ENCODE measurements around the gene P3R3URF.

The P3R3URF gene

DNA sequence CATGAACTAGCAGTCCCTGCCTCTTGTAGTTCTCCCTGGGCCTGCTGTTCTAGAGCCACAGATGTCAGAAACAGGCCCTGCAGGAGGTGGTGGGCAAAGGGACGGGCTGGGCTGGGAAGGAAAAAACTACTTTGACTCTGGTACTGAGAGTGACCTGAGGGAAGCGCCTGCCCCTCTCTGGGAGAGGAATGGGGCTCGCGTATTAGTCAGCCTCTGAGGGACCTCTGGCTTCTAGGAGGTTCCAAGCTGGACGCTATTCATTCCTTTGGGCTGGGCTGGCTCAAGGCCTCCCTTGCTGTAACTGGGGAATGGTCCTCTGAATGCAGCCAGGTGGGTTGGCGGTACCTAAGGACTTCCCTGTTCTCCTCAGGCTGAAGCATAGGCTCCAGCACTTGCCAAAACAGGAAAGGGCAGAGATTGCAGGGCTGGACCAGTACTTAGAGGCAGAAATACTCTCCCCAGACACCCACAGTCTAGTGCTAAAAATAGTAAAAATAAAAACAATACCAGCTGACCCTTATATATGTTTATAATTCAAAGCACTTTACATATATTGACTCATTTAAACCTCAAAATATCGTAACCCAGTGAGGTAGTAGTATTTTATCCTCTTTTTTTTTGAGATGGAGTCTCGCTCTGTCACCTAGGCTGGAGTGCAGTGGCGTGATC lies 14.9 kb upstream of the P3R3URF start:
- Histone ChIP-seq H3K4ac (ENCODE audit: low read depth, low read length) (no peak overlapping the region), H3K9me3 (ENCODE audit: insufficient read depth, low read depth, low read length) (peaks cover 5% of the 10 kb centered on the region), H3K23ac (ENCODE audit: low read length) (no peak overlapping the region), H4K8ac (ENCODE audit: low read depth, low read length) (no peak overlapping the region), H2BK120ac (ENCODE audit: insufficient read depth, low read length, poor library complexity) (no peak overlapping the region), H3K4me1 (ENCODE audit: control insufficient read depth in 1 of 2, insufficient read depth in 2 of 2, low read length in 2 of 2) (peaks cover 14 to 15% of the 10 kb centered on the region in 2 experiments), H3K9ac (ENCODE audit: low read length) (no peak overlapping the region), H3K4me3 (ENCODE audit: low read depth, low read length) (no peak overlapping the region), H3K79me1 (ENCODE audit: low read length) (peaks cover 2% of the 10 kb centered on the region), H4K12ac (ENCODE audit: low read depth, low read length) (no peak overlapping the region), H3K36me3 (ENCODE audit: control insufficient read depth in 1 of 2, insufficient read depth in 2 of 2, low read length in 2 of 2) (peaks cover 52 to 62% of the 10 kb centered on the region in 2 experiments), H3K14ac (ENCODE audit: low read length) (no peak overlapping the region), H2AK5ac (ENCODE audit: low read length) (no peak overlapping the region), H2AFZ (ENCODE audit: insufficient read depth, low read length, poor library complexity) (no peak overlapping the region), H3K27ac (ENCODE audit: low read depth, low read length) (no peak overlapping the region), H3K27me3 (ENCODE audit: insufficient read depth, low read length) (no peaks in the 10 kb centered on the region), H3K18ac (ENCODE audit: low read length) (no peak overlapping the region), H2BK5ac (ENCODE audit: low read depth, low read length, poor library complexity) (no peak overlapping the region), H2BK12ac (ENCODE audit: low read length) (no peak overlapping the region), H4K91ac (ENCODE audit: low read depth, low read length) (no peak overlapping the region), H3K79me2 (ENCODE audit: control insufficient read depth, insufficient read depth, low read length, poor library complexity) (no peaks in the 10 kb centered on the region), H3K4me2 (ENCODE audit: low read length) (no peak overlapping the region)
- WGBS (ENCODE audit: extremely low coverage, insufficient coverage, insufficient read length) = no CpG with 5 or more reads among the region's 9 CpGs
- no peak for DNase-seq

DNA sequence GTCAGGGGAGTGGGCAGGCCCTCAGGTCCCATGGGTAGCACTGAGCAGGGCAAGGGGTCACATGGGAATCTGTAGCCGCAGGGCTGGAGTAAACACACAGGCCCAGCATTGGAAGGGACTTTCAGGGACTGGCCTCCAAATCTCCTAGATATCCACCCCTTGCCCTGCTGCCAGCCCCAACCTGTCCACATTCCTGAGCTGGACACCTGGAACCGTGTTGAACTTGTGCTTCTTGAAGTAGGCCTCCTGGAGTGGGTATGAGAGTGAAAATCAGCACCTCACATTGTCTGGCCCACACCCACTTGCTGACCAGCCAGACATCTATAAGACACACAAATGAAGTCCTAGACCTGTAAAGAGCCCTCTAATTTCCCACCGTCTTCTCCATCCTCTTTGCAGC lies 14.3 kb upstream of the P3R3URF start:
- Histone ChIP-seq H4K91ac (ENCODE audit: low read depth, low read length) (no peak overlapping the region), H3K23ac (ENCODE audit: low read length) (no peak overlapping the region), H2BK5ac (ENCODE audit: low read depth, low read length, poor library complexity) (no peak overlapping the region), H4K8ac (ENCODE audit: low read depth, low read length) (no peak overlapping the region), H4K12ac (ENCODE audit: low read depth, low read length) (no peak overlapping the region), H3K9me3 (ENCODE audit: insufficient read depth, low read depth, low read length) (peaks cover 5% of the 10 kb centered on the region), H2BK12ac (ENCODE audit: low read length) (no peak overlapping the region), H3K4me1 (ENCODE audit: control insufficient read depth in 1 of 2, insufficient read depth in 2 of 2, low read length in 2 of 2) (peaks cover 14 to 15% of the 10 kb centered on the region in 2 experiments), H3K27me3 (ENCODE audit: insufficient read depth, low read length) (no peaks in the 10 kb centered on the region), H3K14ac (ENCODE audit: low read length) (no peak overlapping the region), H3K79me2 (ENCODE audit: control insufficient read depth, insufficient read depth, low read length, poor library complexity) (no peaks in the 10 kb centered on the region), H2AFZ (ENCODE audit: insufficient read depth, low read length, poor library complexity) (no peak overlapping the region), H2AK5ac (ENCODE audit: low read length) (no peak overlapping the region), H3K4me3 (ENCODE audit: low read depth, low read length) (no peak overlapping the region), H3K36me3 (ENCODE audit: control insufficient read depth in 1 of 2, insufficient read depth in 2 of 2, low read length in 2 of 2) (peaks cover 52 to 66% of the 10 kb centered on the region in 2 experiments), H3K4me2 (ENCODE audit: low read length) (no peak overlapping the region), H3K9ac (ENCODE audit: low read length) (no peak overlapping the region), H2BK120ac (ENCODE audit: insufficient read depth, low read length, poor library complexity) (no peak overlapping the region), H3K27ac (ENCODE audit: low read depth, low read length) (no peak overlapping the region), H3K4ac (ENCODE audit: low read depth, low read length) (no peak overlapping the region), H3K18ac (ENCODE audit: low read length) (no peak overlapping the region), H3K79me1 (ENCODE audit: low read length) (peaks cover 2% of the 10 kb centered on the region)
- no CpG with 5 or more reads among the region's 3 CpGs for WGBS (ENCODE audit: extremely low coverage, insufficient coverage, insufficient read length)
- peak in 1 of 2 donors; percentile 32 for DNase-seq

DNA sequence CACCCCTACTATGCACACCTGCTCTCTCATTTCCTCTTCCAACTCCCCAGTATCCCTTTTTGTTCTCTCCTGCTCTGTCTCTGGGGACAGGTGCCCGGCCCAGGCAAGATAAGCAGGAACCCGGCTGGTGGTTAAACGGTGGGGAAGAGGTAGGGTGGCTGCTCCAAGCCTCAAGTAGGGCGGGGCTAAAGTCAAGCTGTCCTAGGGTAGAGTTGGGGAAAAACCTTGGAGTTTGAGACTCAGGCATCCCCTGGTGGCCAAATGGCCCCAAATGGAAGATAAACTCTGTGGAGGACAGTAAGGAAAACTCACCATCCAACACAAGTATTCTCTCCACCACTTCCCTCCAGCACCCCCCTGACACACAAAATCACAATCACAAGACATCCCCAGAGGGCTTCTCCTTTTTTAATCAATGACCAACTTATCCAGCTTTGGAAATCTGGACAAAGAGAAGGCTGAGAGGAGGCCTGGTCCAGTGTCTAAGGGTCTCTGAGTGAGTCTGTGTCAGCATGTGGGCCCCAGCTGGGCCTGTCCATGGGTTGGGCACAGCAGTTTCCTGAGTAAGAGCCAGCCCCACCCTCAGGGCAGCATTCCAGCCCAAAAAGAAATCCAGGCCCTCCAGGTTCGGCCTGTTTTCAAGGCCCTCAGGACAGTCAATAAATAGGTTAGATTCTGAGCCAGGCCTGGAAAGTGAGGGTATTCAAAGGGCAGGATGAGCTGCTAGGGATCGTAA lies 12.2 kb upstream of the P3R3URF start:
- no peaks in the 10 kb centered on the region for H3K79me2 ChIP-seq (ENCODE audit: control insufficient read depth, insufficient read depth, low read length, poor library complexity)
- H3K4me2 ChIP-seq (ENCODE audit: low read length) = peak overlapping the region; percentile 24
- peak; percentile 96 to 98 for DNase-seq
- peaks cover 4% of the 10 kb centered on the region for H3K9me3 ChIP-seq (ENCODE audit: insufficient read depth, low read depth, low read length)
- peaks cover 2% of the 10 kb centered on the region for H3K79me1 ChIP-seq (ENCODE audit: low read length)
- peak overlapping the region; percentile 47 for H2BK5ac ChIP-seq (ENCODE audit: low read depth, low read length, poor library complexity)
- no peak overlapping the region for H2AK5ac ChIP-seq (ENCODE audit: low read length)
- peaks cover 15 to 18% of the 10 kb centered on the region in 2 experiments for H3K4me1 ChIP-seq (ENCODE audit: control insufficient read depth in 1 of 2, insufficient read depth in 2 of 2, low read length in 2 of 2)
- no peak overlapping the region for H3K4ac ChIP-seq (ENCODE audit: low read depth, low read length)
- peak overlapping the region; percentile 57 for H3K27ac ChIP-seq (ENCODE audit: low read depth, low read length)
- H3K9ac ChIP-seq (ENCODE audit: low read length) = no peak overlapping the region
- peak overlapping the region; percentile 47 for H2BK12ac ChIP-seq (ENCODE audit: low read length)
- peak overlapping the region; percentile 65 for H4K91ac ChIP-seq (ENCODE audit: low read depth, low read length)
- peak overlapping the region; percentile 25 for H4K12ac ChIP-seq (ENCODE audit: low read depth, low read length)
- H3K23ac ChIP-seq (ENCODE audit: low read length) = no peak overlapping the region
- no CpG with 5 or more reads among the region's 6 CpGs for WGBS (ENCODE audit: extremely low coverage, insufficient coverage, insufficient read length)
- peak overlapping the region; percentile 31 for H3K14ac ChIP-seq (ENCODE audit: low read length)
- peak overlapping the region; percentile 19 for H4K8ac ChIP-seq (ENCODE audit: low read depth, low read length)
- no peak overlapping the region for H3K18ac ChIP-seq (ENCODE audit: low read length)
- peaks cover 40 to 51% of the 10 kb centered on the region in 2 experiments for H3K36me3 ChIP-seq (ENCODE audit: control insufficient read depth in 1 of 2, insufficient read depth in 2 of 2, low read length in 2 of 2)
- no peak overlapping the region for H2AFZ ChIP-seq (ENCODE audit: insufficient read depth, low read length, poor library complexity)
- no peak overlapping the region for H3K4me3 ChIP-seq (ENCODE audit: low read depth, low read length)
- H3K27me3 ChIP-seq (ENCODE audit: insufficient read depth, low read length) = no peaks in the 10 kb centered on the region
- H2BK120ac ChIP-seq (ENCODE audit: insufficient read depth, low read length, poor library complexity) = peak overlapping the region; percentile 49

DNA sequence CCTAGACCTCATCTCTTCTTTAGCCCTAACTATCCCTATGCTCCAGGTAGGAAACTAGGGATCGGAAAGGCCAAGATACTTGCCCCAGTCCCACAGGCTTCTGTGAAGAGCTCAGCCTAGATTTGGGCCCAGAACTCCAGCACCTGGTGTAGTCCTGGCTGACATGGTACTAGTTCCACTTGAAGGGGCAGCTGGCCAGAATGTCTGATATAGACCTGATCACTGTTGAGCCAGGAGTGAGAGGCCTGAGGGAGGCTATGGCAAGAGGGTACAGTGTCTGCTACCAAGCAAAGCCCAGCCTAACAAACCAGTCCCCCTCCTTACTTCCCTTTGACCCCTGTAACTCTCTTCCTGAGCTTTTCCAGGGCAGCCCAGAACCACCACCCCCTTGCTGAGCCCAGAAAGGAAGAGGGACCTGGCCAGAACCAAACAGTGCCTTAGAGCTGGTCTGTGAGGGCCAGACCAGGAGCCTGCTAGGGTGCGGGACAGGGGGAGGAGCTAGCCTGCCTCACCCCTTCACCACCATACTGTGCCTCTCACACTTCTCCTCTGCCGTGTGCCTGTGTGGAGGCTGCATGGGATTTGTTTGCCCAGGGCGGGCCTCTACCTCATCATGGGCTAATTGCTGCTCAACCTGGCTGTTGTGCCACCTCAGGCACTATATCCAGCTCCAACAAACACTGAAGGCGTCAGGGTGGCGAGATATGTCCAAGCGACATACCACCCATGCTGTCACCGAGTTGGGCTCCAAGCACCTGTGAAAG lies 11.0 kb upstream of the P3R3URF start:
- no peak overlapping the region for H3K14ac ChIP-seq (ENCODE audit: low read length)

More for the DNA sequence above, 11.0 kb upstream of the P3R3URF start:
- no peak overlapping the region for H3K23ac ChIP-seq (ENCODE audit: low read length)
- H2BK12ac ChIP-seq (ENCODE audit: low read length) = no peak overlapping the region
- H2BK5ac ChIP-seq (ENCODE audit: low read depth, low read length, poor library complexity) = no peak overlapping the region
- H3K4me1 ChIP-seq (ENCODE audit: control insufficient read depth in 1 of 2, insufficient read depth in 2 of 2, low read length in 2 of 2) = peaks cover 21 to 24% of the 10 kb centered on the region in 2 experiments
- H3K9me3 ChIP-seq (ENCODE audit: insufficient read depth, low read depth, low read length) = peaks cover 1% of the 10 kb centered on the region
- H4K12ac ChIP-seq (ENCODE audit: low read depth, low read length) = no peak overlapping the region
- H3K4me2 ChIP-seq (ENCODE audit: low read length) = no peak overlapping the region
- H3K79me1 ChIP-seq (ENCODE audit: low read length) = peaks cover 2% of the 10 kb centered on the region
- no peak overlapping the region for H2AFZ ChIP-seq (ENCODE audit: insufficient read depth, low read length, poor library complexity)
- H3K27me3 ChIP-seq (ENCODE audit: insufficient read depth, low read length) = no peaks in the 10 kb centered on the region
- no peak overlapping the region for H4K91ac ChIP-seq (ENCODE audit: low read depth, low read length)
- DNase-seq = no peak
- H3K9ac ChIP-seq (ENCODE audit: low read length) = no peak overlapping the region
- no peak overlapping the region for H3K4ac ChIP-seq (ENCODE audit: low read depth, low read length)
- peaks cover 30 to 39% of the 10 kb centered on the region in 2 experiments for H3K36me3 ChIP-seq (ENCODE audit: control insufficient read depth in 1 of 2, insufficient read depth in 2 of 2, low read length in 2 of 2)
- no peak overlapping the region for H2AK5ac ChIP-seq (ENCODE audit: low read length)
- H3K27ac ChIP-seq (ENCODE audit: low read depth, low read length) = no peak overlapping the region
- WGBS (ENCODE audit: extremely low coverage, insufficient coverage, insufficient read length) = no CpG with 5 or more reads among the region's 8 CpGs
- no peak overlapping the region for H3K4me3 ChIP-seq (ENCODE audit: low read depth, low read length)
- H3K79me2 ChIP-seq (ENCODE audit: control insufficient read depth, insufficient read depth, low read length, poor library complexity) = no peaks in the 10 kb centered on the region
- no peak overlapping the region for H2BK120ac ChIP-seq (ENCODE audit: insufficient read depth, low read length, poor library complexity)
- H3K18ac ChIP-seq (ENCODE audit: low read length) = no peak overlapping the region
- H4K8ac ChIP-seq (ENCODE audit: low read depth, low read length) = no peak overlapping the region
